Adrenal gland (tissue), 5 donors: Measurements from ENCODE around the gene MYBPHL.

ENCODE experiments used
- CTCF ChIP-seq, 6 experiments: fragments of 450-650 bp in 4 of 6; fragments of 200-600 bp in 2 of 6; sonication (generic) in 1 of 6; IDR thresholded peaks; 1 replicate in 5 of 6; 2 replicates in 1 of 6; pipeline versions ENCODE4 v1.5.1 to v1.8.0; 2016 to 2021; ENCODE audit warnings: antibody characterized with exemption in 6 of 6, mild to moderate bottlenecking in 2 of 6, moderate library complexity in 1 of 6
- POLR2A ChIP-seq, 2 donors: fragments of 450-650 bp; IDR thresholded peaks; one replicate each; pipeline ENCODE4 v1.6.1; 2017; ENCODE audit warnings: antibody characterized with exemption in 2 of 2, mild to moderate bottlenecking in 2 of 2, moderate library complexity in 1 of 2
- donor health status: DM: no; HTN: no; CAD: no.

DNA sequence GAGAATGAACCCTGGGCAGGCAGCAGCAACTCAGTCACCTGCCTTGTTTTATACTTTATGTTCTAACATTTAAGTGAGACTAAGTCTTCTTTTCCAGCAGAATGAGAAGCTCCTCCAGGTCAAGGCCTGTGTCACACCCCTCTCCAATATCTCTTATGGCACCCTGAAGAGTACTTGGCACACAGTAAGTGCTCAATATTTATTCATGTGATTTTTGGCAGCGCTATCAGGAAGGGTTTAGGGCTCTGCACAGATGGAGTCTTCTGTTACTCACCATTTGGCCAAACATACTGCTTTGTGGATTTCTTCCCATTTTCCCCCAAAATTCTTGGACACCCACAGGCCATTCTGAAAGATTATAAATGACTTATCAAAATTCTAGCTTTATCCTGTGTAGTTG is 43.8 kb upstream of the MYBPHL start:
- TF ChIP-seq CTCF (IDR thresholded peaks at IDR 0.05), result no peak
- TF ChIP-seq POLR2A (IDR thresholded peaks at IDR 0.05), result no peak
